ENCODE results near the gene ACTRT2.

GRCh38 chr1:2975466-2976179 is 45.6 kb upstream of the ACTRT2 start:
- no peak for TF ChIP-seq CTCF (conservative IDR thresholded peaks at IDR 0.05; ENCODE audit: low read depth, low read length)
- TF ChIP-seq EZH2 (IDR thresholded peaks at IDR 0.05; ENCODE audit: borderline replicate concordance, low read depth, low read length, poor library complexity, severe bottlenecking), result no peak
